GM12865 (cell line): Measurements from ENCODE around the gene PTMS.
A peak's percentile ranks its signal among the peaks of the same experiment; 100 is the strongest.

Experiments used
- DNase-seq: peaks from one replicate; pipeline ENCODE4 v3.0.0; 2010; ENCODE audit warnings: low read depth
- H3K4me3 ChIP-seq: 2 replicates; pipeline ENCODE4 v1.5.1; 2011; ENCODE audit warnings: mild to moderate bottlenecking, low read depth, low read length, control low read depth
- CTCF ChIP-seq: IDR thresholded peaks from 2 replicates; pipeline ENCODE4 v1.5.1; 2011; ENCODE audit warnings: low read length, control low read depth, low read depth, inconsistent platforms; ENCODE audit not compliant: insufficient read depth; ENCODE audit errors: missing control alignments

The PTMS gene

GRCh38 chr12:6765634-6766581 is at the start of gene PTMS:
PTMS (plus strand) TSS chr12:6766363; CDS start chr12:6766706, 343 bp downstream.
- H3K4me3 ChIP-seq = peak within 1 kb of the TSS; percentile 69
- no peak for TF ChIP-seq CTCF
- peak; percentile 53 for DNase-seq

- no peak for TF ChIP-seq CTCF
- H3K4me3 ChIP-seq = no peak overlapping the region
- DNase-seq = no peak
These were observed 49.2 kb upstream of the PTMS start for GRCh38 chr12:6716874-6717437.

GRCh38 chr12:6722863-6723262 is 43.3 kb upstream of the PTMS start:
- TF ChIP-seq CTCF = no peak
- DNase-seq = no peak
- peak overlapping the region; percentile 70; the same call in 1 of the 2 replicates for H3K4me3 ChIP-seq

- peak; percentile 100 for DNase-seq
- TF ChIP-seq CTCF = no peak
- H3K4me3 ChIP-seq = peak within 1 kb of the TSS; percentile 70
These were observed 42.4 kb upstream of the PTMS start, which contains the start of gene COPS7A for GRCh38 chr12:6723607-6724408. COPS7A (plus strand) TSS chr12:6724046; CDS start chr12:6724657, 611 bp downstream.

- TF ChIP-seq CTCF = no peak
- DNase-seq = peak; percentile 69
- peak overlapping the region; percentile 70 for H3K4me3 ChIP-seq
These were observed 41.8 kb upstream of the PTMS start for GRCh38 chr12:6724409-6724797.

GRCh38 chr12:6725350-6725749 is 40.8 kb upstream of the PTMS start:
- no peak for DNase-seq
- TF ChIP-seq CTCF = no peak
- no peak overlapping the region for H3K4me3 ChIP-seq
